Measurements from ENCODE around the gene SYNCRIP.
"Not testable (repeated sequence)": the region's sequence is repeated elsewhere in the genome, so short reads cannot be mapped to it uniquely, and the experiment has no call there.

SYNCRIP gene

DNA sequence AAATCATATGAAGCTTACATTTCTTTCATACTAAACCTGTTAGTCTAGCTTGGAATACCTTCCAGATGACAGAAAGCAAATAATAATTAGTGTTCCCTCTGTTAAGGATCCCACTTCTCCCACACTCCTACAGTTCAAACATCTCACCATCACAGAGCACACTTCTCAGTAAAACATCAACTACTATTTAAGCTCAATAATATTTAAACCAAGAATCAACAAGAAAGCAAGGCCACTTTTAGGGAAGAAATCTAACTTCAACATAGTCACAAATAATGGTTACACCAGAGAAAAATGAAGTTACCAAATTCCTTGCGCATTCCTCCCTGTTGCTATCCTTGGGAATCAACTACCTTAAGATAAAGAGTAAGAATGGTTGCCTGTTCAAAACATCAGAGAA is 50.7 kb downstream of the SYNCRIP start:
- Histone ChIP-seq H3K23ac (ENCODE audit: low read length) (no peak overlapping the region), H3K14ac (ENCODE audit: low read length) (no peak overlapping the region), H4K12ac (ENCODE audit: low read depth, low read length) (no peak overlapping the region), H3K79me2 (ENCODE audit: control insufficient read depth, insufficient read depth, low read length, poor library complexity) (peaks cover 13% of the 10 kb centered on the region), H3K36me3 (ENCODE audit: control insufficient read depth in 1 of 2, insufficient read depth in 2 of 2, low read length in 2 of 2) (peaks cover 0 to 2% of the 10 kb centered on the region in 2 experiments), H4K91ac (ENCODE audit: low read depth, low read length) (no peak overlapping the region), H2BK5ac (ENCODE audit: low read depth, low read length, poor library complexity) (no peak overlapping the region), H2AK5ac (ENCODE audit: low read length) (no peak overlapping the region), H2AFZ (ENCODE audit: insufficient read depth, low read length, poor library complexity) (no peak overlapping the region), H3K4me1 (ENCODE audit: control insufficient read depth in 1 of 2, insufficient read depth in 2 of 2, low read length in 2 of 2) (no peaks in the 10 kb centered on the region), H3K27me3 (ENCODE audit: insufficient read depth, low read length) (no peaks in the 10 kb centered on the region), H4K8ac (ENCODE audit: low read depth, low read length) (no peak overlapping the region), H3K4me2 (ENCODE audit: low read length) (no peak overlapping the region), H2BK12ac (ENCODE audit: low read length) (no peak overlapping the region), H3K9me3 (ENCODE audit: insufficient read depth, low read depth, low read length) (peaks cover 1% of the 10 kb centered on the region), H3K79me1 (ENCODE audit: low read length) (peaks cover 15% of the 10 kb centered on the region), H3K27ac (ENCODE audit: low read depth, low read length) (no peak overlapping the region), H3K9ac (ENCODE audit: low read length) (no peak overlapping the region), H3K18ac (ENCODE audit: low read length) (no peak overlapping the region), H3K4me3 (ENCODE audit: low read depth, low read length) (no peak overlapping the region), H2BK120ac (ENCODE audit: insufficient read depth, low read length, poor library complexity) (no peak overlapping the region), H3K4ac (ENCODE audit: low read depth, low read length) (no peak overlapping the region)
- peak in 1 of 2 donors; percentile 49 for DNase-seq
- no CpG with 5 or more reads among the region's 1 CpG for WGBS (ENCODE audit: extremely low coverage, insufficient coverage, insufficient read length)

DNA sequence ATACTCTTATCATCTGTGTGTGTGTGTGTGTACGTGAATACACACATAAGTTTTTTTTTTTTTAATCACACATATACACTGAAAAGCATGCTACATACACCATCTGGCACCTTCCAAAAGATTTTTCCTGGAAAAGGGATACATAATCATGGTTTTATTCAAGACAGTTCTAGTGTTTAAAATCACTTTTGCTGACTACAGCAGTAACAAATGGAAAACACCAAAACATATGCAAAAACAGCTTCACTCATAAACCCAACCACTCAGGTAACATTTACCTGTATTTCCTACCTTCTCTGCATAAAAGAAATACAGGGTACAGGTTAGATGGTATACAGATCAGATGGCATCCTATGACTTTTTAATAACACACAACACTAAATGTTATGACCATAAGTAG is 51.5 kb downstream of the SYNCRIP start:
- Histone ChIP-seq H3K4me1 (ENCODE audit: control insufficient read depth in 1 of 2, insufficient read depth in 2 of 2, low read length in 2 of 2) (no peaks in the 10 kb centered on the region), H4K12ac (ENCODE audit: low read depth, low read length) (no peak overlapping the region), H3K27me3 (ENCODE audit: insufficient read depth, low read length) (no peaks in the 10 kb centered on the region), H3K79me2 (ENCODE audit: control insufficient read depth, insufficient read depth, low read length, poor library complexity) (peaks cover 13% of the 10 kb centered on the region), H2BK120ac (ENCODE audit: insufficient read depth, low read length, poor library complexity) (no peak overlapping the region), H2AK5ac (ENCODE audit: low read length) (no peak overlapping the region), H3K4me3 (ENCODE audit: low read depth, low read length) (no peak overlapping the region), H3K4ac (ENCODE audit: low read depth, low read length) (no peak overlapping the region), H3K36me3 (ENCODE audit: control insufficient read depth in 1 of 2, insufficient read depth in 2 of 2, low read length in 2 of 2) (peaks cover 0 to 2% of the 10 kb centered on the region in 2 experiments), H4K91ac (ENCODE audit: low read depth, low read length) (no peak overlapping the region), H3K14ac (ENCODE audit: low read length) (no peak overlapping the region), H3K79me1 (ENCODE audit: low read length) (peaks cover 15% of the 10 kb centered on the region), H2BK5ac (ENCODE audit: low read depth, low read length, poor library complexity) (no peak overlapping the region), H2BK12ac (ENCODE audit: low read length) (no peak overlapping the region), H3K18ac (ENCODE audit: low read length) (no peak overlapping the region), H2AFZ (ENCODE audit: insufficient read depth, low read length, poor library complexity) (no peak overlapping the region), H3K27ac (ENCODE audit: low read depth, low read length) (no peak overlapping the region), H3K23ac (ENCODE audit: low read length) (no peak overlapping the region), H3K4me2 (ENCODE audit: low read length) (no peak overlapping the region), H4K8ac (ENCODE audit: low read depth, low read length) (no peak overlapping the region), H3K9ac (ENCODE audit: low read length) (no peak overlapping the region), H3K9me3 (ENCODE audit: insufficient read depth, low read depth, low read length) (peaks cover 1% of the 10 kb centered on the region)
- WGBS (ENCODE audit: extremely low coverage, insufficient coverage, insufficient read length), result no CpG with 5 or more reads among the region's 1 CpG
- DNase-seq, result no peak

DNA sequence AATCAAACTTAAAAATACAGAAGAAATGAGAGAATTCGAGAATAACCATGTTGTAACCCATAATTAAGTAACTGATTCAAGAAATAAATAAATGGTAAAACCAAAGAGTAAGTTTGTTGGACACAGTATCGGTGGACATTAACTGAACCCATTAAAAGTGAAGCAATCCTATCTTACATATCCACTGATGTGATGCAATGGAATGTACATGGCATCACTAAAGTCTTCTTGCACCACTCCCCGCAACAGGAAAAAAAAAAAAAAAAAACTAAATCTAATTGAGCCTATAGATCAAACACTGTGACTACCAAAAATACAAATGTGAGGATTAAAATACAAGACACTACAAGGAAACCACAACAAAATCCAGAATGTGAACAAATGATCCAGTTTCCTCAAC is 56.9 kb downstream of the SYNCRIP start:
- Histone ChIP-seq H4K8ac (ENCODE audit: low read depth, low read length) (no peak overlapping the region), H2BK120ac (ENCODE audit: insufficient read depth, low read length, poor library complexity) (no peak overlapping the region), H3K36me3 (ENCODE audit: control insufficient read depth in 1 of 2, insufficient read depth in 2 of 2, low read length in 2 of 2) (peaks cover 0 to 2% of the 10 kb centered on the region in 2 experiments), H4K91ac (ENCODE audit: low read depth, low read length) (no peak overlapping the region), H2BK12ac (ENCODE audit: low read length) (no peak overlapping the region), H3K4me2 (ENCODE audit: low read length) (no peak overlapping the region), H3K23ac (ENCODE audit: low read length) (no peak overlapping the region), H3K27ac (ENCODE audit: low read depth, low read length) (no peak overlapping the region), H2AK5ac (ENCODE audit: low read length) (no peak overlapping the region), H4K12ac (ENCODE audit: low read depth, low read length) (no peak overlapping the region), H3K4me1 (ENCODE audit: control insufficient read depth in 1 of 2, insufficient read depth in 2 of 2, low read length in 2 of 2) (peaks cover 4% of the 10 kb centered on the region in 2 experiments), H3K14ac (ENCODE audit: low read length) (no peak overlapping the region), H3K9me3 (ENCODE audit: insufficient read depth, low read depth, low read length) (peaks cover 1% of the 10 kb centered on the region), H3K4ac (ENCODE audit: low read depth, low read length) (no peak overlapping the region), H2AFZ (ENCODE audit: insufficient read depth, low read length, poor library complexity) (no peak overlapping the region), H3K4me3 (ENCODE audit: low read depth, low read length) (no peak overlapping the region), H2BK5ac (ENCODE audit: low read depth, low read length, poor library complexity) (no peak overlapping the region), H3K27me3 (ENCODE audit: insufficient read depth, low read length) (no peaks in the 10 kb centered on the region), H3K79me2 (ENCODE audit: control insufficient read depth, insufficient read depth, low read length, poor library complexity) (no peaks in the 10 kb centered on the region), H3K9ac (ENCODE audit: low read length) (no peak overlapping the region), H3K79me1 (ENCODE audit: low read length) (no peaks in the 10 kb centered on the region), H3K18ac (ENCODE audit: low read length) (no peak overlapping the region)
- peak in 1 of 2 donors; percentile 16 for DNase-seq
- no CpG with 5 or more reads among the region's 3 CpGs for WGBS (ENCODE audit: extremely low coverage, insufficient coverage, insufficient read length)

GRCh38 chr6:85582832-85583231 is 59.9 kb downstream of the SYNCRIP start:
- H3K27ac ChIP-seq (ENCODE audit: low read depth, low read length); H3K4me3 ChIP-seq (ENCODE audit: low read depth, low read length); H2AK5ac ChIP-seq (ENCODE audit: low read length); H3K4ac ChIP-seq (ENCODE audit: low read depth, low read length); H4K12ac ChIP-seq (ENCODE audit: low read depth, low read length); H3K18ac ChIP-seq (ENCODE audit: low read length); H3K9me3 ChIP-seq (ENCODE audit: insufficient read depth, low read depth, low read length); H2AFZ ChIP-seq (ENCODE audit: insufficient read depth, low read length, poor library complexity); H4K8ac ChIP-seq (ENCODE audit: low read depth, low read length); H2BK5ac ChIP-seq (ENCODE audit: low read depth, low read length, poor library complexity); H4K91ac ChIP-seq (ENCODE audit: low read depth, low read length); H3K23ac ChIP-seq (ENCODE audit: low read length); DNase-seq; H3K27me3 ChIP-seq (ENCODE audit: insufficient read depth, low read length); H2BK120ac ChIP-seq (ENCODE audit: insufficient read depth, low read length, poor library complexity); H3K9ac ChIP-seq (ENCODE audit: low read length); H3K79me1 ChIP-seq (ENCODE audit: low read length); H2BK12ac ChIP-seq (ENCODE audit: low read length); H3K36me3 ChIP-seq (ENCODE audit: control insufficient read depth in 1 of 2, insufficient read depth in 2 of 2, low read length in 2 of 2); H3K4me2 ChIP-seq (ENCODE audit: low read length); H3K79me2 ChIP-seq (ENCODE audit: control insufficient read depth, insufficient read depth, low read length, poor library complexity); H3K14ac ChIP-seq (ENCODE audit: low read length): not testable (repeated sequence)
- peaks cover 15 to 18% of the 10 kb centered on the region in 2 experiments for H3K4me1 ChIP-seq (ENCODE audit: control insufficient read depth in 1 of 2, insufficient read depth in 2 of 2, low read length in 2 of 2)
- WGBS (ENCODE audit: extremely low coverage, insufficient coverage, insufficient read length), result no CpG with 5 or more reads among the region's 4 CpGs

All from trophoblast cell (in vitro differentiated cells and primary cell).